SK-N-SH (cell line): Measurements from ENCODE around the gene JAG2. TPM values are rescaled to one million over a fixed set of nuclear protein-coding genes. Genes with fewer than 3 reads are reported as not detected.

ENCODE experiments used
- CTCF ChIA-PET: fragments of 300-600, 350-600 bp; formaldehyde crosslinking; extraction: SDS; loops from one replicate; lab custom pipeline; 2021; lab: Yijun Ruan, JAX
- POLR2A ChIA-PET: fragments of 350-600 bp; sonication (Branson Sonifier 250); formaldehyde crosslinking; extraction: SDS; loops from one replicate; lab custom pipeline; 2020; ENCODE audit warnings: antibody characterized with exemption, inconsistent platforms; lab: Yijun Ruan, JAX
- DNase-seq: peaks from one replicate; pipeline ENCODE4 v3.0.0; 2012
- H2AFZ ChIP-seq: fragments of 200-600 bp; sonication (generic); 2 replicates; pipeline ENCODE4 v1.8.1; 2016; ENCODE audit warnings: antibody characterized with exemption, mild to moderate bottlenecking, low read depth
- H3F3A ChIP-seq: fragments of 200-600 bp; sonication (generic); replicated peaks from 2 replicates; pipeline ENCODE3; 2016; ENCODE audit warnings: antibody characterized with exemption, mild to moderate bottlenecking; ENCODE audit not compliant: insufficient read depth
- H3K27ac ChIP-seq, 2 experiments: fragments of 200-500 bp in 1 of 2; fragments of 200-600 bp in 1 of 2; sonication (Bioruptor generic) in 1 of 2; sonication (generic), shearing (Covaris generic) in 1 of 2; 2 replicates each; pipeline versions ENCODE4 v1.5.1 to v1.6.1; 2014 to 2016; ENCODE audit warnings: low read depth in 2 of 2, inconsistent platforms in 1 of 2, low read length in 1 of 2, mild to moderate bottlenecking in 1 of 2, mixed read lengths in 1 of 2
- H3K27me3 ChIP-seq: fragments of 200-600 bp; sonication (generic), shearing (Covaris generic); 2 replicates; pipeline ENCODE4 v1.6.1; 2016; ENCODE audit warnings: mixed run types; ENCODE audit not compliant: insufficient read depth
- H3K36me3 ChIP-seq, 2 experiments: fragments of 200-500 bp in 1 of 2; fragments of 200-600 bp in 1 of 2; sonication (Bioruptor generic) in 1 of 2; sonication (generic) in 1 of 2; replicated peaks in 1 of 2; 2 replicates each; pipeline versions ENCODE3 to v1.5.1; 2014 to 2016; ENCODE audit warnings: low read length in 1 of 2, mild to moderate bottlenecking in 1 of 2; ENCODE audit not compliant: insufficient read depth in 2 of 2, control insufficient read depth in 1 of 2
- H3K4me1 ChIP-seq, 2 experiments: fragments of 200-500 bp in 1 of 2; fragments of 200-600 bp in 1 of 2; sonication (Bioruptor generic) in 1 of 2; sonication (generic), shearing (Covaris generic) in 1 of 2; 2 replicates each; pipeline versions ENCODE4 v1.5.1 to v1.6.1; 2014 to 2016; ENCODE audit warnings: low read depth in 1 of 2, low read length in 1 of 2, mixed run types in 1 of 2; ENCODE audit not compliant: insufficient read depth in 2 of 2, control insufficient read depth in 1 of 2
- H3K4me2 ChIP-seq: fragments of 200-600 bp; sonication (generic), shearing (Covaris generic); 2 replicates; pipeline ENCODE4 v1.6.1; 2017; ENCODE audit warnings: mixed run types
- H3K4me3 ChIP-seq, 2 experiments: fragments of 200-500 bp in 1 of 2; fragments of 200-600 bp in 1 of 2; sonication (Bioruptor generic) in 1 of 2; sonication (generic), shearing (Covaris generic) in 1 of 2; 2 replicates each; pipeline versions ENCODE4 v1.5.1 to v1.8.1; 2014 to 2016; ENCODE audit warnings: low read depth in 2 of 2, inconsistent platforms in 1 of 2, low read length in 1 of 2, mild to moderate bottlenecking in 1 of 2, mixed read lengths in 1 of 2, moderate library complexity in 1 of 2
- H3K79me2 ChIP-seq: fragments of 200-600 bp; sonication (generic); 2 replicates; pipeline ENCODE4 v1.8.1; 2017; ENCODE audit warnings: mild to moderate bottlenecking; ENCODE audit not compliant: insufficient read depth
- H3K9ac ChIP-seq: fragments of 200-600 bp; sonication (generic); 2 replicates; pipeline ENCODE4 v1.6.1; 2017; ENCODE audit warnings: mixed run types
- H3K9me2 ChIP-seq: fragments of 200-600 bp; sonication (generic); 2 replicates; pipeline ENCODE4 v1.6.1; 2017; ENCODE audit warnings: mixed run types
- H3K9me3 ChIP-seq: fragments of 200-600 bp; sonication (generic); 2 replicates; pipeline ENCODE4 v1.6.1; 2017; ENCODE audit warnings: mixed run types, mild to moderate bottlenecking, moderate library complexity
- H4K20me1 ChIP-seq: fragments of 200-600 bp; sonication (generic); 2 replicates; pipeline ENCODE4 v1.6.1; 2017; ENCODE audit warnings: mild to moderate bottlenecking, mixed run types; ENCODE audit not compliant: insufficient read depth
- CHD2 ChIP-seq: fragments of 150-350 bp; IDR thresholded peaks from 2 replicates; pipeline ENCODE4 v1.6.1; 2018; ENCODE audit warnings: low read length; ENCODE audit not compliant: partially characterized antibody
- EP300 ChIP-seq, 2 experiments: IDR thresholded peaks; 2 replicates each; pipeline versions ENCODE4 v1.4.0 to v1.6.1; 2012; ENCODE audit warnings: borderline replicate concordance in 1 of 2, low read depth in 1 of 2, low read length in 1 of 2
- JUND ChIP-seq: IDR thresholded peaks from 2 replicates; pipeline ENCODE4 v1.4.0; 2012
- MEF2A ChIP-seq: IDR thresholded peaks from 2 replicates; pipeline ENCODE4 v1.4.0; 2012; ENCODE audit warnings: low read depth, borderline replicate concordance
- REST ChIP-seq: IDR thresholded peaks from 2 replicates; pipeline ENCODE4 v1.6.1; 2012; ENCODE audit warnings: mild to moderate bottlenecking, low read depth, low read length, moderate library complexity
- SIN3A ChIP-seq: IDR thresholded peaks from 2 replicates; pipeline ENCODE4 v1.6.1; 2012; ENCODE audit warnings: low read depth, mild to moderate bottlenecking, low read length, moderate library complexity, borderline replicate concordance
- TEAD4 ChIP-seq: IDR thresholded peaks from 2 replicates; pipeline ENCODE4 v1.4.0; 2012; ENCODE audit warnings: mild to moderate bottlenecking, borderline replicate concordance; ENCODE audit not compliant: insufficient read depth
- USF2 ChIP-seq: fragments of 150-350 bp; IDR thresholded peaks from 2 replicates; pipeline ENCODE4 v1.6.1; 2017; ENCODE audit warnings: antibody characterized with exemption, low read length, low read depth, borderline replicate concordance
- YY1 ChIP-seq: IDR thresholded peaks from 2 replicates; pipeline ENCODE4 v1.4.0; 2012; ENCODE audit warnings: low read depth, mild to moderate bottlenecking
- WGBS: methylation state at CpG from one replicate; pipeline ENCODE4 v1.1.6; 2017; ENCODE audit warnings: low lambda C conversion rate; 5-methylcytosine and 5-hydroxymethylcytosine counted together
- polyA plus RNA-seq, 3 experiments: library from polyadenylated mRNA; depleted of rRNA; stranded (reverse); fragments of >200 nt; gene quantifications; 2 replicates each; pipeline ENCODE4 v1.2.3, GENCODE V29; 2012

JAG2 gene
- polyA plus RNA-seq, 1 of the 3 experiments (the other 2 are of a cell fraction), result 1.7 TPM

- WGBS, result 75% methylated on average over 4 of the region's 25 CpGs
- DNase-seq, result no peak
These were observed 13.9 kb upstream of the JAG2 start for GRCh38 chr14:105182296-105183020.

More at GRCh38 chr14:105182296-105183020, 13.9 kb upstream of the JAG2 start:
- Histone ChIP-seq H3K27ac (no peak overlapping the region), H3K9me2 (no peaks in the 10 kb centered on the region), H2AFZ (no peak overlapping the region), H3K4me2 (no peak overlapping the region), H3K4me3 (no peak overlapping the region), H3K36me3 (no peaks in the 10 kb centered on the region), H3K4me1 (peaks cover 0 to 8% of the 10 kb centered on the region in 2 experiments; a peak in 2 of 4 replicates), H3K9me3 (no peaks in the 10 kb centered on the region), H3K79me2 (no peaks in the 10 kb centered on the region), H3K9ac (no peak overlapping the region), H4K20me1 (no peaks in the 10 kb centered on the region), H3K27me3 (no peaks in the 10 kb centered on the region), H3F3A (peaks cover 7% of the 10 kb centered on the region)
- ChIA-PET CTCF (interaction anchor here (0.7 to 1.5 kb wide), 11 partner anchors 7 to 111 kb away, joined by 3 to 7 read pairs (median 3); partner anchors contain the start of gene JAG2), POLR2A (interaction anchor here (1.5 kb wide), 1 partner anchor 66 kb away, joined by 4 read pairs; the partner anchor contains the start of gene BTBD6)
- no peak for TF ChIP-seq EP300 (IDR thresholded peaks at IDR 0.05; ENCODE audit: borderline replicate concordance in 1 of 2, low read depth in 1 of 2, low read length in 1 of 2)
- no peak for TF ChIP-seq TEAD4
- no peak for TF ChIP-seq YY1
- TF ChIP-seq CHD2, result no peak
- no peak for TF ChIP-seq MEF2A
- TF ChIP-seq USF2, result no peak
- TF ChIP-seq REST, result no peak
- TF ChIP-seq SIN3A, result no peak
- no peak for TF ChIP-seq JUND
